ENCODE data around the gene SLC25A21.

DNA sequence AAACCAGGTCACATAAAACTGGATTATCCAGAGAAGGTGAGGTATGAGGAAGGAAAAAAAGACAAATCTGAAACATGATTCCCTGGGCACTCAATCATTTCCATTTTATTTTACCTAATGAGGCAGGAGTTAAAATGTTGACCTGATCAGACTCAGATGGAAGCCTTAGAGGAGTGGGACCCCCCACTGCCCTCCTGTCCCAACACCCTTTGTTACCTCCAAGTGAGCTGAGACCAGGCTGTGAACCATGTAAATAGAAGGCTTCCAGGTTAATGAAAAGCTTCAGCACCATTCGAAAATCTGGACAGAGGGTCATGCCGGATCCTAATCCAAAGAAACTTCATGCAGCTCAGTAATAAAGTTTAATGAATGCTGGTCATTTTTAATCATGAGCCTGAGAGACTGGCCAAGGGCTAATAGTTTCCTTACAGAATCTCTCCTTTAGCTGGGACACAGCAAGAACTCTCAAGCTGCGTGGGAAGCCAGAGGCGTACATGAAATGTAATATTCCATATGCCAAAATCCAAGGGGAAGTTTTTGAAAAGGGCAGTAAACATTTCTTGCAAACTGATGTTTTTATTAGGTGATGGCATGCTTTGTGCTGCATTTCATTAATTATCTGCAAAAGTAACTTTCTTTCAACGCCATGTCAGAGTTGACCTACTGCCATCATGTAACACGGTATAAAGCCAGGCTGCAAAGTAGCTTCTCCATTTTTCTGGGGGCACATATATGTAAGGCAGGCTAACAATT lies 327.8 kb downstream of the SLC25A21 start:
- TF ChIP-seq TOX (CRISPR knock-in tag; IDR thresholded peaks at IDR 0.05; ENCODE audit: borderline replicate concordance): no peak
- no peak for TF ChIP-seq TCF4 (CRISPR knock-in tag; IDR thresholded peaks at IDR 0.05; ENCODE audit: borderline replicate concordance)
- TF ChIP-seq RARB (CRISPR knock-in tag; IDR thresholded peaks at IDR 0.05): no peak
- TF ChIP-seq, protein P1, sequence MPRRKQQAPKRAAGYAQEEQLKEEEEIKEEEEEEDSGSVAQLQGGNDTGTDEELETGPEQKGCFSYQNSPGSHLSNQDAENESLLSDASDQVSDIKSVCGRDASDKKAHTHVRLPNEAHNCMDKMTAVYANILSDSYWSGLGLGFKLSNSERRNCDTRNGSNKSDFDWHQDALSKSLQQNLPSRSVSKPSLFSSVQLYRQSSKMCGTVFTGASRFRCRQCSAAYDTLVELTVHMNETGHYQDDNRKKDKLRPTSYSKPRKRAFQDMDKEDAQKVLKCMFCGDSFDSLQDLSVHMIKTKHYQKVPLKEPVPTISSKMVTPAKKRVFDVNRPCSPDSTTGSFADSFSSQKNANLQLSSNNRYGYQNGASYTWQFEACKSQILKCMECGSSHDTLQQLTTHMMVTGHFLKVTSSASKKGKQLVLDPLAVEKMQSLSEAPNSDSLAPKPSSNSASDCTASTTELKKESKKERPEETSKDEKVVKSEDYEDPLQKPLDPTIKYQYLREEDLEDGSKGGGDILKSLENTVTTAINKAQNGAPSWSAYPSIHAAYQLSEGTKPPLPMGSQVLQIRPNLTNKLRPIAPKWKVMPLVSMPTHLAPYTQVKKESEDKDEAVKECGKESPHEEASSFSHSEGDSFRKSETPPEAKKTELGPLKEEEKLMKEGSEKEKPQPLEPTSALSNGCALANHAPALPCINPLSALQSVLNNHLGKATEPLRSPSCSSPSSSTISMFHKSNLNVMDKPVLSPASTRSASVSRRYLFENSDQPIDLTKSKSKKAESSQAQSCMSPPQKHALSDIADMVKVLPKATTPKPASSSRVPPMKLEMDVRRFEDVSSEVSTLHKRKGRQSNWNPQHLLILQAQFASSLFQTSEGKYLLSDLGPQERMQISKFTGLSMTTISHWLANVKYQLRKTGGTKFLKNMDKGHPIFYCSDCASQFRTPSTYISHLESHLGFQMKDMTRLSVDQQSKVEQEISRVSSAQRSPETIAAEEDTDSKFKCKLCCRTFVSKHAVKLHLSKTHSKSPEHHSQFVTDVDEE (CRISPR knock-in tag; IDR thresholded peaks at IDR 0.05): no peak
- TF ChIP-seq ARNTL (CRISPR knock-in tag; IDR thresholded peaks at IDR 0.05; ENCODE audit: borderline replicate concordance, low read depth): no peak
- TF ChIP-seq, protein P2, sequence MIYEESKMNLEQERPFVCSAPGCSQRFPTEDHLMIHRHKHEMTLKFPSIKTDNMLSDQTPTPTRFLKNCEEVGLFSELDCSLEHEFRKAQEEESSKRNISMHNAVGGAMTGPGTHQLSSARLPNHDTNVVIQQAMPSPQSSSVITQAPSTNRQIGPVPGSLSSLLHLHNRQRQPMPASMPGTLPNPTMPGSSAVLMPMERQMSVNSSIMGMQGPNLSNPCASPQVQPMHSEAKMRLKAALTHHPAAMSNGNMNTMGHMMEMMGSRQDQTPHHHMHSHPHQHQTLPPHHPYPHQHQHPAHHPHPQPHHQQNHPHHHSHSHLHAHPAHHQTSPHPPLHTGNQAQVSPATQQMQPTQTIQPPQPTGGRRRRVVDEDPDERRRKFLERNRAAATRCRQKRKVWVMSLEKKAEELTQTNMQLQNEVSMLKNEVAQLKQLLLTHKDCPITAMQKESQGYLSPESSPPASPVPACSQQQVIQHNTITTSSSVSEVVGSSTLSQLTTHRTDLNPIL (CRISPR knock-in tag; IDR thresholded peaks at IDR 0.05; ENCODE audit: low read depth): no peak
- TF ChIP-seq, protein P3, sequence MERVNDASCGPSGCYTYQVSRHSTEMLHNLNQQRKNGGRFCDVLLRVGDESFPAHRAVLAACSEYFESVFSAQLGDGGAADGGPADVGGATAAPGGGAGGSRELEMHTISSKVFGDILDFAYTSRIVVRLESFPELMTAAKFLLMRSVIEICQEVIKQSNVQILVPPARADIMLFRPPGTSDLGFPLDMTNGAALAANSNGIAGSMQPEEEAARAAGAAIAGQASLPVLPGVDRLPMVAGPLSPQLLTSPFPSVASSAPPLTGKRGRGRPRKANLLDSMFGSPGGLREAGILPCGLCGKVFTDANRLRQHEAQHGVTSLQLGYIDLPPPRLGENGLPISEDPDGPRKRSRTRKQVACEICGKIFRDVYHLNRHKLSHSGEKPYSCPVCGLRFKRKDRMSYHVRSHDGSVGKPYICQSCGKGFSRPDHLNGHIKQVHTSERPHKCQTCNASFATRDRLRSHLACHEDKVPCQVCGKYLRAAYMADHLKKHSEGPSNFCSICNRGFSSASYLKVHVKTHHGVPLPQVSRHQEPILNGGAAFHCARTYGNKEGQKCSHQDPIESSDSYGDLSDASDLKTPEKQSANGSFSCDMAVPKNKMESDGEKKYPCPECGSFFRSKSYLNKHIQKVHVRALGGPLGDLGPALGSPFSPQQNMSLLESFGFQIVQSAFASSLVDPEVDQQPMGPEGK (CRISPR knock-in tag; IDR thresholded peaks at IDR 0.05; ENCODE audit: borderline replicate concordance): no peak
- TF ChIP-seq OSR1 (CRISPR knock-in tag; IDR thresholded peaks at IDR 0.05): no peak
- no peak for TF ChIP-seq ZFP3 (CRISPR knock-in tag; IDR thresholded peaks at IDR 0.05)
- TF ChIP-seq ESRRG (CRISPR knock-in tag; IDR thresholded peaks at IDR 0.05): no peak
- TF ChIP-seq, protein P4, sequence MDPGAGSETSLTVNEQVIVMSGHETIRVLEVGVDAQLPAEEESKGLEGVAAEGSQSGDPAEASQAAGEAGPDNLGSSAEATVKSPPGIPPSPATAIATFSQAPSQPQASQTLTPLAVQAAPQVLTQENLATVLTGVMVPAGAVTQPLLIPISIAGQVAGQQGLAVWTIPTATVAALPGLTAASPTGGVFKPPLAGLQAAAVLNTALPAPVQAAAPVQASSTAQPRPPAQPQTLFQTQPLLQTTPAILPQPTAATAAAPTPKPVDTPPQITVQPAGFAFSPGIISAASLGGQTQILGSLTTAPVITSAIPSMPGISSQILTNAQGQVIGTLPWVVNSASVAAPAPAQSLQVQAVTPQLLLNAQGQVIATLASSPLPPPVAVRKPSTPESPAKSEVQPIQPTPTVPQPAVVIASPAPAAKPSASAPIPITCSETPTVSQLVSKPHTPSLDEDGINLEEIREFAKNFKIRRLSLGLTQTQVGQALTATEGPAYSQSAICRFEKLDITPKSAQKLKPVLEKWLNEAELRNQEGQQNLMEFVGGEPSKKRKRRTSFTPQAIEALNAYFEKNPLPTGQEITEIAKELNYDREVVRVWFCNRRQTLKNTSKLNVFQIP (CRISPR knock-in tag; IDR thresholded peaks at IDR 0.05; ENCODE audit: borderline replicate concordance, low read depth): no peak
- no peak for TF ChIP-seq SNAI2 (CRISPR knock-in tag; IDR thresholded peaks at IDR 0.05)
- no peak for TF ChIP-seq ZFP30 (CRISPR knock-in tag; IDR thresholded peaks at IDR 0.05)
- TF ChIP-seq ZNF70 (CRISPR knock-in tag; IDR thresholded peaks at IDR 0.05): no peak
